HepG2 (cell line): ENCODE measurements around the gene GRIK5. TPM values are rescaled to one million over a fixed set of nuclear protein-coding genes. Genes with fewer than 3 reads are reported as not detected.

Experiments used
- CBX5 ChIP-seq: sonication (generic); formaldehyde crosslinking; IDR thresholded peaks from 2 replicates; pipeline ENCODE4 v1.4.0; 2020; ENCODE audit warnings: missing genetic modification reagents, borderline replicate concordance
- EEA1 ChIP-seq: sonication (generic); formaldehyde crosslinking; IDR thresholded peaks from 2 replicates; pipeline ENCODE4 v1.5.1; 2020; ENCODE audit warnings: mild to moderate bottlenecking, missing genetic modification reagents, borderline replicate concordance
- GABPB1 ChIP-seq: IDR thresholded peaks from 2 replicates; pipeline ENCODE4 v1.6.1; 2016; ENCODE audit warnings: mild to moderate bottlenecking, missing genetic modification reagents, moderate library complexity, missing compliant biosample characterization
- KDM2A ChIP-seq: sonication (generic); formaldehyde crosslinking; IDR thresholded peaks from 2 replicates; pipeline ENCODE4 v1.4.0; 2020; ENCODE audit warnings: low read depth, missing genetic modification reagents, borderline replicate concordance
- NFIB ChIP-seq: sonication (generic); formaldehyde crosslinking; IDR thresholded peaks from 2 replicates; pipeline ENCODE4 v1.9.0; 2021; ENCODE audit warnings: missing genetic modification reagents, mild to moderate bottlenecking, borderline replicate concordance
- PBX2 ChIP-seq: IDR thresholded peaks from 2 replicates; pipeline ENCODE4 v1.6.1; 2016; ENCODE audit warnings: control low read depth
- SMAD1 ChIP-seq: sonication (generic); formaldehyde crosslinking; IDR thresholded peaks from 2 replicates; pipeline ENCODE4 v1.4.0; 2020; ENCODE audit warnings: missing genetic modification reagents, low read depth, mild to moderate bottlenecking, borderline replicate concordance
- SOX13 ChIP-seq, 3 experiments: fragments of 450-650 bp in 1 of 3; sonication (generic) in 1 of 3; formaldehyde crosslinking in 1 of 3; IDR thresholded peaks in 2 of 3; conservative IDR thresholded peaks in 1 of 3; 2 replicates each; pipeline versions ENCODE4 v1.5.0 to v1.6.1; 2016 to 2020; ENCODE audit warnings: antibody characterized with exemption in 1 of 3, mild to moderate bottlenecking in 1 of 3, missing compliant biosample characterization in 1 of 3, missing genetic modification reagents in 1 of 3, moderate library complexity in 1 of 3
- SRSF9 ChIP-seq: fragments of 200-400 bp; formaldehyde crosslinking; IDR thresholded peaks from 2 replicates; pipeline ENCODE4 v1.6.1; 2018; ENCODE audit warnings: borderline replicate concordance, mild to moderate bottlenecking, low read depth, low read length; ENCODE audit not compliant: insufficient read depth, poor library complexity, severe bottlenecking
- TGIF2 ChIP-seq: IDR thresholded peaks from 2 replicates; pipeline ENCODE4 v1.6.1; 2016; ENCODE audit warnings: control low read depth, missing compliant biosample characterization
- WIZ ChIP-seq: sonication (generic); formaldehyde crosslinking; IDR thresholded peaks from 2 replicates; pipeline ENCODE4 v1.5.1; 2020; ENCODE audit warnings: mild to moderate bottlenecking, missing genetic modification reagents
- ZBTB44 ChIP-seq: sonication (generic); formaldehyde crosslinking; IDR thresholded peaks from 2 replicates; pipeline ENCODE4 v1.4.0; 2020; ENCODE audit warnings: missing genetic modification reagents
- ZNF567 ChIP-seq: sonication (generic); formaldehyde crosslinking; IDR thresholded peaks from 2 replicates; pipeline ENCODE4 v1.8.1; 2023; ENCODE audit warnings: mild to moderate bottlenecking, missing genetic modification reagents, borderline replicate concordance
- ZNF687 ChIP-seq: sonication (generic); formaldehyde crosslinking; IDR thresholded peaks from 2 replicates; pipeline ENCODE4 v1.5.1; 2020; ENCODE audit warnings: mild to moderate bottlenecking, missing genetic modification reagents, moderate library complexity
- ZNF883 ChIP-seq: sonication (generic); formaldehyde crosslinking; IDR thresholded peaks from 2 replicates; pipeline ENCODE4 v1.5.1; 2020; ENCODE audit warnings: mild to moderate bottlenecking, missing genetic modification reagents; ENCODE audit errors: not compliant biosample characterization
- polyA plus RNA-seq, 8 experiments: library from polyadenylated mRNA; depleted of rRNA in 3 of 8; stranded (reverse) in 7 of 8; unstranded in 1 of 8; fragments of >200 nt; fragmentation: Illumina TruSeq in 4 of 8; extraction: Trizol in 4 of 8; gene quantifications; 2 replicates each; pipeline versions ENCODE4 v1.2.1 to v1.2.3, GENCODE V29; 2011 to 2016; ENCODE audit warnings: low read depth in 4 of 8, missing spikeins in 1 of 8, mixed read lengths in 1 of 8; ENCODE audit not compliant: insufficient read depth in 1 of 8
- total RNA-seq, 5 experiments: library from RNA; depleted of rRNA; stranded (reverse); fragments of >200 nt; fragmentation: Illumina TruSeq; extraction: Trizol; gene quantifications; 2 replicates each; pipeline ENCODE4 v1.2.3, GENCODE V29; 2016; ENCODE audit warnings: low read depth in 1 of 5
- TF ChIP-seq, protein P1 (sequence below): fragments of 450-650 bp; IDR thresholded peaks from 2 replicates; pipeline ENCODE4 v1.6.1; 2016
- TF ChIP-seq, protein P2 (sequence below): sonication (generic); formaldehyde crosslinking; IDR thresholded peaks from 2 replicates; pipeline ENCODE4 v1.4.0; 2020; ENCODE audit warnings: mild to moderate bottlenecking, low read depth, missing genetic modification reagents

GRIK5 gene
- total and polyA plus RNA-seq, 2 of the 13 experiments (the other 11 are each of a cell fraction or from before 2014, with no cell fraction given): not detected

DNA sequence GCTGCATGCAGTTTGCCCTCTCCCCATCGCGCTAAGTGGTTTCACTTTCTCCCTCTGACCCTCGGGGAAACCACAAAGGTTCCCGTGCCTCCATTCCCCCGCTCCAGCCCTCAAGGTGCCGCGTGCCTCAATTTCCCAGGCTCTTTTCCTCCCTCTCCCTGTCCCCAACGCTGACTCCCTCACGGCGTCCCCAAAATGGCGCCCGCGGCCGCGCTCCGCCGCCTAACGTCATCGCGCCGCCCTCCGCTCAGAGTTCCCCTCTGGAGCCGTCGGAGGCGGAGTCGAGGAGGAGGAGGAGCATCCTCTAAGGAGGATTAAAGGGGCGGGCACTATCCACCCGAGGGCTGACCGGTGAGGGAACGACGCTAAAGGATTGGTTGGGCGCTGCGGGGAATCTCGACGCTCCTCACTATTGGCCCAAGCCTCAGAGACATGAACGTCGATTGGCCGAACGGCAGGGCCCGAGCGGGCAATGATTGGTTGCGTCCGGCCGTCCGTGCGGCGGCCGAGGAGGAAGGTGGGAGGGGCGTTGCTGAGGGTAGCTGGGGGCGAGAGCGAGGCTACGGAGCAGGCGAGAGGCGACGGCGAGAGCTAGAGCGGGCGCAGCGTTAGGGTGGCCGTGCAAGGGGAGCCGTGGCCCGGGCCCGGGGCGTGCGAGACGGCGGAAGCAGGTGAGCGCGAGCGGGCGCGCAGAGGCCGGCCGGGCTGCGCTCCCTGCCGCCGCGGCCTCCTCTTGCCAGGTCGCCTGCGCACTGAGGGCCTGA, 5.8 kb upstream of the GRIK5 start, which contains the start of gene ZNF574 (continued):
- no peak for TF ChIP-seq ZBTB44 (CRISPR knock-in tag)
- no peak for TF ChIP-seq PBX2 (CRISPR knock-in tag)
- TF ChIP-seq, protein P1, sequence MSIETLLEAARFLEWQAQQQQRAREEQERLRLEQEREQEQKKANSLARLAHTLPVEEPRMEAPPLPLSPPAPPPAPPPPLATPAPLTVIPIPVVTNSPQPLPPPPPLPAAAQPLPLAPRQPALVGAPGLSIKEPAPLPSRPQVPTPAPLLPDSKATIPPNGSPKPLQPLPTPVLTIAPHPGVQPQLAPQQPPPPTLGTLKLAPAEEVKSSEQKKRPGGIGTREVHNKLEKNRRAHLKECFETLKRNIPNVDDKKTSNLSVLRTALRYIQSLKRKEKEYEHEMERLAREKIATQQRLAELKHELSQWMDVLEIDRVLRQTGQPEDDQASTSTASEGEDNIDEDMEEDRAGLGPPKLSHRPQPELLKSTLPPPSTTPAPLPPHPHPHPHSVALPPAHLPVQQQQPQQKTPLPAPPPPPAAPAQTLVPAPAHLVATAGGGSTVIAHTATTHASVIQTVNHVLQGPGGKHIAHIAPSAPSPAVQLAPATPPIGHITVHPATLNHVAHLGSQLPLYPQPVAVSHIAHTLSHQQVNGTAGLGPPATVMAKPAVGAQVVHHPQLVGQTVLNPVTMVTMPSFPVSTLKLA: no peak
- TF ChIP-seq SMAD1 (CRISPR knock-in tag): no peak
- TF ChIP-seq ZNF883 (CRISPR knock-in tag): no peak
- no peak for TF ChIP-seq CBX5 (CRISPR knock-in tag)
- TF ChIP-seq EEA1: no peak; the same call in 1 of the 2 replicates
- no peak for TF ChIP-seq ZNF567 (CRISPR knock-in tag)
- TF ChIP-seq, protein P2, sequence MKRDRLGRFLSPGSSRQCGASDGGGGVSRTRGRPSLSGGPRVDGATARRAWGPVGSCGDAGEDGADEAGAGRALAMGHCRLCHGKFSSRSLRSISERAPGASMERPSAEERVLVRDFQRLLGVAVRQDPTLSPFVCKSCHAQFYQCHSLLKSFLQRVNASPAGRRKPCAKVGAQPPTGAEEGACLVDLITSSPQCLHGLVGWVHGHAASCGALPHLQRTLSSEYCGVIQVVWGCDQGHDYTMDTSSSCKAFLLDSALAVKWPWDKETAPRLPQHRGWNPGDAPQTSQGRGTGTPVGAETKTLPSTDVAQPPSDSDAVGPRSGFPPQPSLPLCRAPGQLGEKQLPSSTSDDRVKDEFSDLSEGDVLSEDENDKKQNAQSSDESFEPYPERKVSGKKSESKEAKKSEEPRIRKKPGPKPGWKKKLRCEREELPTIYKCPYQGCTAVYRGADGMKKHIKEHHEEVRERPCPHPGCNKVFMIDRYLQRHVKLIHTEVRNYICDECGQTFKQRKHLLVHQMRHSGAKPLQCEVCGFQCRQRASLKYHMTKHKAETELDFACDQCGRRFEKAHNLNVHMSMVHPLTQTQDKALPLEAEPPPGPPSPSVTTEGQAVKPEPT (CRISPR knock-in tag): no peak
- TF ChIP-seq ZNF687 (CRISPR knock-in tag): peak; percentile 84
- TF ChIP-seq GABPB1: peak; percentile 73
- no peak for TF ChIP-seq WIZ (CRISPR knock-in tag)
- no peak for TF ChIP-seq NFIB (CRISPR knock-in tag)
- TF ChIP-seq SOX13 (IDR thresholded peaks at IDR 0.05): no peak
- TF ChIP-seq SOX13 (CRISPR knock-in tag; conservative IDR thresholded peaks at IDR 0.05 in 1 of 2, IDR thresholded peaks at IDR 0.05 in 1 of 2): peak in 1 of 2 experiments; percentile 15; a peak in 1 of 4 replicates
- TF ChIP-seq TGIF2 (CRISPR knock-in tag): peak; percentile 16; the same call in 1 of the 2 replicates
- TF ChIP-seq SRSF9: no peak
- peak; percentile 78; the same call in 1 of the 2 replicates for TF ChIP-seq KDM2A (CRISPR knock-in tag)
